Transverse colon (tissue), 3 donors: ENCODE data around the gene ZNF837.

Experiments used
- EP300 ChIP-seq: sonication (generic); formaldehyde crosslinking; IDR thresholded peaks from one replicate; pipeline ENCODE4 v1.6.1; 2017; ENCODE audit warnings: antibody characterized with exemption, low read depth
- POLR2AphosphoS5 ChIP-seq, 3 donors: sonication (generic); formaldehyde crosslinking; IDR thresholded peaks; one replicate each; pipeline ENCODE4 v1.6.1; 2016; ENCODE audit warnings: antibody characterized with exemption in 3 of 3

DNA sequence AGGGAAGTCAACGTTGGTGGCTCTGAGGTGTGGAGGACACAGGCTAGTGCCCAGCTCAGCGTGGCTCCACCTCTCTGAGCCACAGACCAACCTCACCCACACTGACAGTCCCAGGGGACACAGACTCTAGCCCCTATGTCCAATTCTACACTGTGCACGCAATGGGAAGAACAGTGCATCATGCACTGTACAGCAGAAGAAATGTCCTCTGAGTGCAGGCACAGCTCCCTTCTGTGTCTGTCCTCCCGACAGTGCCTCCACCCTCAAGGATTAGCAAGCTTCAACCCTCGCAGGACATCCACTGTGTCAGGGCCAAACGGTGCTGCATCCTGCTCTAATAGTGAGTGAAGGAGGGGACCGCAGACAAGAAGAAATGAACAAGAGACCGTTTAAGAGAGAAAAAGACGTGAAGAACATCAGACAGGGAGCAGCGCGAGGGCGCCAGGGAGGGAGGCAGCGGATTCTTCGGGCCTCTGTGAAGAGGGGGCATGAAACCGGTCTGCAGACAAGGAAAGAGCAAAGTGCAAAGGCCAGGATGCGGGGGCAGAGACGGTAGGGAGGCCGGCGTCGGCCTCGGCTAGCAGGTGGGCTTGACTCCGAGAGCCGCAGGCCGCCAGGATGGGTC lies 681 bp downstream of the ZNF837 start:
- TF ChIP-seq POLR2AphosphoS5 (IDR thresholded peaks at IDR 0.05) (no peak), EP300 (no peak)
